SIG-M5 (cell line): ENCODE measurements around the gene LTO1.
A peak's percentile ranks its signal among the peaks of the same experiment; 100 is the strongest.

Source experiments
- DNase-seq: peaks from one replicate; lab custom pipeline; 2025; lab: John Stamatoyannopoulos, UW

Gene LTO1, protein sequence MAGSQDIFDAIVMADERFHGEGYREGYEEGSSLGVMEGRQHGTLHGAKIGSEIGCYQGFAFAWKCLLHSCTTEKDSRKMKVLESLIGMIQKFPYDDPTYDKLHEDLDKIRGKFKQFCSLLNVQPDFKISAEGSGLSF

GRCh38 chr11:69674886-69675714, at the start of gene LTO1:
Gene LTO1, minus strand, starts transcription at chr11:69675353. Its CDS starts 114 bp downstream, at chr11:69675239.
- peak; percentile 33 for DNase-seq

DNA sequence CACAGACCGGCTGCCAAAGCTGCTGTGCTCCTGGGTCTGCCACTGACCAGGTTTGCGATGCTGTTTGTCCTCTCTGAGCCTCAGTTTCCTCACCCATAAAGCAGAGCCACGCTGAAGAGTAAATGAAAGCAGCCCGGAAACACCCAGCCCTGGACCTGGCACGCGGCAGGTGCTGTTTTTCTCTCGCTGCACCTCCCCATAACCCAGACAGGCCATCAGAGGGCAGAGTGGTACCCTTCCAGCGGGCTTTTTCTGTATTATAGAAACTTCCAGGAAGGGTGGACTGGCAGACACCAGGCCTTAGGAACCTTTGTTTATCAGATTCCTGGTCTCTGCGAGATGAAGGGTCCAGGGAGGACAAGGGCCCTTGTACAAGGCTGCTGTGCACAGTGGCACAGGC, 46.6 kb upstream of the LTO1 start:
- DNase-seq = no peak

DNA sequence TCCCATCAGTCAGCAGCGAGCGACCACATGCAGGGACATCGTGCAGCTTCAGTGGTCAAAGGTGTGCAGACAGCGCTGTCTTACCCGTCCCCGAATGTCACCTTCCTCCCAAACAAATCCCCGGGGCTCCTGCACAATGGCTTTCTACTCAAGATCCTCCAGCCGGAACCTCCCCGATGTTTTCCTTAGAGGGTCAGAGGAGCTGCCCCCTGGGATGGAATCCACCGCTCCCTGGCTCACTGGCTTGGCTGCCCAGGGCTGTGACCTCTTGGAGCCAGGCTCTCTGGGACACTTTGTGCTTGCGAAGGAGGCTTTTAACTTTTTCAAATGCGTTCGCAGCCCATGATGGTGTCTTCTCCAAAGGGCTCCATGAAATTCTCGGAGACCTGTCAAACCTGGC, 46.0 kb upstream of the LTO1 start:
- no peak for DNase-seq

- DNase-seq = no peak
Measured at GRCh38 chr11:69718912-69719311, 43.8 kb upstream of the LTO1 start.

- no peak for DNase-seq
Measured at GRCh38 chr11:69718147-69718546, 43.0 kb upstream of the LTO1 start.

- DNase-seq = no peak
Measured at GRCh38 chr11:69716891-69717747, 42.0 kb upstream of the LTO1 start.

DNA sequence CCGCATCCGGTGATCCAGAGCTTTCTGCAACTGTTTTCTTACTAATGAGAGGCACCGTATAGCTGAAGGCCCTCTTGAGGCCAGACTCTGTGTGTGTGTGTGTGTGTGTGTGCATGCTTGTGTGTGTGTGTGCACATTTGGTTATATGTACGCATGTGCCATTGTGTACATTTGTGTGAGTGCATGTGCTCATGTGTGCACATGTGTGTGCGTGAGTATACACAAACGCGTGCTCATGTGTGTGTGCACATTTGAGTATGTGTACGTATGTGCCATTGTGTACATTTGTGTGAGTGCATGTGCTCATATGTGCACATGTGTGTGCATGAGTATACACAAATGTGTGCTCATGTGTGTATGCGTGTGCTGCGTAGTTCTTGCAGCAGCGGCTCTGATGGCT, 40.9 kb upstream of the LTO1 start:
- no peak for DNase-seq

GRCh38 chr11:69715446-69715845, 40.3 kb upstream of the LTO1 start:
- no peak for DNase-seq

DNA sequence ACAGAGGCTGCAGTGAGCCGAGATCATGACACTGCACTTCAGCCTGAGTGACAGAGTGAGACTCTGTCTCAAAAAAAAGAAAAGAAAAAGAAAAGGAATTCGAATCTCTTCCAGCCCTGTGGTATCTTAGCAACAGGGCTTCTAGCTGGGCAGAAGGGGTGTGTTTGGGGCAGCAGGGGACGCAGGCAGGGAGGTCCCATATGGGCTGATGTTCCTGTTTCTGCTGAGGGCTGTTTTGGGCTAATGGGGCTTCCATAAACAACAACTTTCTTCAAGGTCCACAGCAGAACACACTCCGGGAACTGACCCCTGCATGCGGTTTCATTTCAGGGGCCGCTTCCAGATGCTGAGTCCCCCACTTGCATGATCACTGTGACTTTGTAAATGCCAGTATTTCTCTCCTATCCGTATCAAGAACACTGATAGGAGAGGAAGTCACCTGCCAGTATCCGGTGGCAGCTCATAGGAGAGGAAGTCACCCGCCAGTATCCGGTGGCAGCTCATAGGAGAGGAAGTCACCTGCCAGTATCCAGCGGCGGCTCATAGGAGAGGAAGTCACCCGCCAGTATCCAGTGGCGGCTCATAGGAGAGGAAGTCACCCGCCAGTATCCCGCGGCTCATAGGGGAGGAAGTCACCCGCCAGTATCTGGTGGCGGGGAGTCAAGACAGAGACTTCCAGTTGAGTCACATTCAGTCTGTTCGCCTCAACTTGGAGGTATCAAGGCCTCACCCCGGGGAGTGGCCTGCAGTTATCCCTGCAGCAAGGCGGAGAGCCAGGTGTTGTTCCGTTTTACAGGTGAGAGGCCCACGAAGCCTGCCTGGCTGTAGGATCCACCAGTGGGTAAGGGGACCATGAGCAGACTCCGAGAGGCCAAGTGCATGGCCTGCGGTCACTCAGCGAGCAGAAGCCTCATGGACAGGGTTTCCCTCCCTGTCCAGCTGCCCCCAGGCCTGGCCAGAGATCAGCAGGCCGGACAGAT, 37.0 kb upstream of the LTO1 start:
- peak; percentile 17 for DNase-seq

DNA sequence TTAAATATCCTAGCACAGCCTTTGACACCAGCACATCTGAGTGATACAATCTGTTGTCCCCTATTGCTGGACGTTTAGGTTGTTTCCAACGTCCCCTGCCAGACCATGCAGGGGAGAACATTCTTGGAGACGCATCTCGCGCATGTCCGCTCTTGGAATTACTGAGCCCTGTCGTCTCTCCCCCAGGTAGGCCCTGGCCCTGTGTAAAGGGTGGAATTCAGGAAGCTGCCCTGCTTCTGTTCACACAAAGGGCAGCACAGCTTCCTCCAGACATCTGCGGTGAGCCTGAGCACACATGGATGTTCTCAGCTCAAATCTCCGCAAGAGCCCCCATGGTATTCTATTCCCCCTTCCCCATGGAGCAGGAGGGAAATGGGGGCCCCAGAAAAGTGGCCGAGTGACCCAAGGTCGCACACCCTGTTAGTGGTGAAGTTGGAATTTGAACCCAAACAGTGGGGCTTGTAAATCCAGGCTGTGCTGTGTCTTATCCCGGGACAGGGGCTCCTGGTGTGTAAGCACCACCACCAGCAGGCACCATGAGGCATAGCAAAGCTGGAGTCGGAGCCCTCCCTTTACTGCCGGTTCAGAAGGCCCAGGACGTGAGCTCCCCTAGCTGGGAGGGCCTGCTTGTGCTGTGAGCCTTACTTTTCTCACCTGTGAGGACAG, 33.7 kb upstream of the LTO1 start:
- DNase-seq = no peak

DNA sequence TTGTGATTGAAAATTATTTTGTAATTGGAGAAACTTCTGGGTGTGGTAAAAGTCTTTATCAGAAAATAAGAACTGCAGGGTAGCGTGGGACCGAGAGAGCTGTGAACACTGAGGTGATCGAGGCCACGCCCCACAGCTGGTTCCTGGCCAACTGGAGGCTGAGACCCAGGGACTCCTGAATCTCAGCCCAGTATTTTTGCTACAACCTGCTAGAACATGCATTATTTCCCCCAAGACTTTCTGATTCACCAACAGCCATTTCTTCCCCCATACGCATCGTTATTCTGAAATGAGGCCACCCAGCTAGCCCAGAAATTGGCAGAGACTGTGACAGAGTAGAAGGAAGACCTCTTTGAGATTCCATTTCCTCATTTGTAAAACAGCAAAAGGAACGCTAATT, 32.0 kb upstream of the LTO1 start:
- DNase-seq = no peak

GRCh38 chr11:69705901-69706787, 31.0 kb upstream of the LTO1 start:
- no peak for DNase-seq

GRCh38 chr11:69705351-69705811, 30.2 kb upstream of the LTO1 start:
- DNase-seq = no peak

DNA sequence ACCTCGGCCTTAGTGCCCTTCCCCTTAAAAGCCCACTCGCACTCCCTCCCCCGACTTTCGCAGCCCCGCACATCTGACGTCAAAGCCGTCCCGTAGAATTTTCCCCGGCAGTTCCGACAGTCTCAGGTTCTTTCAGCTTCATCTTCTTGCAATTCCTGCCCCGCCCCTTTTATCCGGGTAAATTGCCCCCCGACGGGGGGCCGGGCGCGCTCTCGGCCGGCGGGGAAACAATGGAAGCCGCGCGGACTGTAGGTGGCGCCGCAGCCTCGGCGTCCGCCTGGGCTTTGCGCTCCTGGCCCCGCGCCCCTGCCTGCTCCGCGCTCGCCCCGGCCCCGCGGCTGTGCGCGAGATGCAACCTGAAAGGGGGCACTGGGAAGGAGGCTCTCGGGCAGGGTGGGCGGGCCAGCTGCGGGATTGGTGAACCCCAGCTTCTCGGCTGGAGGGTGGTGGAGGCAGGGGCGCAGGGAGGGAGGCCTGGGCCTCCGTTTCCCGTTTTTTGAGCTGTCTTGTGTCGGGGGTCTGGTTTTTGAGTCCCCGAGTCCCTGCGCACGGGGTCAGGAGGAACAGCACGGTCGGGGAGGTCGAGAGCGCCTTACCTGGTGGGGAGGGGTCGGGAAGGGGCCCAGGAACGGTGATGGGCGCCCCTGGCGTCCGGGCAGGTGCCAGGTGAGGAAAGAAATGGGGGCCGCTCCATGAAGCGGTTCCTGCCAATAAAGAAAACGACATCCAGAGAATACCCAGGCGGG, 29.5 kb upstream of the LTO1 start:
- DNase-seq = no peak

DNA sequence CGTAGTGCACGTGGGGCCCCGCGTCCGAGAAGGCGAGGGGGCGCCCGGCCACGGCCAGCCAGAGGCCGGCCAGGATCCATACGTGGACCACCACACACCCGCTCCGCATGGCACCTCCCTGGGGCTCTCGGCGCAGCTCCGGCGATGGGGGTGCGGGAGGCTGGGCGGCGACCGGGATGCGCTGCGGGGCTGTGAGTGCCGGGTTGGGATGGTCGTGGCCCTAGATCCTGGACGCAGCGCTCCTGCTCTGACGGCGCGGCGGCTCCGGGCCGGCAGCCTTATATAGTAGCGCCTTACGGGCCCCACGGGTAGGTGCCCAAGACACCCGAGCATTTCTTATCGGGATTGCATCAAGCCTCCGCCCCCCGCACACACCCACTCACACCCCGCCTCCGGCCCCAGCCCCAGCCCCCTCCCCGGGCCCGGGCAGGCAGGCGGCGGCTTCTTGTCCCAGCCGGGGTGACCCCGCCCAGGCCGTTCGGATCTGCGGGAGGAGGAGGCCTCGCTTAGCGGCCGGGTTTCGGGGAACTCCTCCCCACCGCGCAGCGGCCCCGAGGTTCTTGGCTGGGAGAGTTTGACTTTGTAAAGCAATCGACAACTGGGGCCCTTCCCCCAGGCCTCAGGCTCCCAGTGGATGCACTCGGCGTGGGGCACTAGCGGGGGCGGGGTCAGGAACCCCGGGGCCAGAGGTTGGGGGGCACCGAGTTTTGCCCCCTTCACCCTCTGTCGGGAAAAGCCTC, 28.8 kb upstream of the LTO1 start, which contains the start of gene FGF19:
TSS of gene FGF19 (minus strand) at position 255 of the 740 bp plus-strand sequence. CDS start at position 109, 146 bp downstream.
- no peak for DNase-seq

DNA sequence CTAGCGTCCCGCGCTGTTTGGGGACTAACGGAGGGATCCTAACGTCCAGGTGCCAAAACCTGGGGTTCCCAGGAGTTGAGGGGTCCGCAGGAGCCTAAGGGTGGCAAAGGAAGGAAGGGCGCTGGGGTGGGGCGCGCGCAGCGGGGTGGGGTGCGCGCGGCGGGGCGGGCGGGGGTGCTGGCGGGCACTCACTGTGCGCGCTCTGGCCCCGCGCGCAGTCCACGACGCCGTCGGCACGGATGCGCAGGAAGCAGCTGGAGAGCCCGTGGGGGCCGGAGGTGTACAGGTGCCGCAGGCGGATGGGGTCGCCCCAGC, 28.3 kb upstream of the LTO1 start:
- no peak for DNase-seq

DNA sequence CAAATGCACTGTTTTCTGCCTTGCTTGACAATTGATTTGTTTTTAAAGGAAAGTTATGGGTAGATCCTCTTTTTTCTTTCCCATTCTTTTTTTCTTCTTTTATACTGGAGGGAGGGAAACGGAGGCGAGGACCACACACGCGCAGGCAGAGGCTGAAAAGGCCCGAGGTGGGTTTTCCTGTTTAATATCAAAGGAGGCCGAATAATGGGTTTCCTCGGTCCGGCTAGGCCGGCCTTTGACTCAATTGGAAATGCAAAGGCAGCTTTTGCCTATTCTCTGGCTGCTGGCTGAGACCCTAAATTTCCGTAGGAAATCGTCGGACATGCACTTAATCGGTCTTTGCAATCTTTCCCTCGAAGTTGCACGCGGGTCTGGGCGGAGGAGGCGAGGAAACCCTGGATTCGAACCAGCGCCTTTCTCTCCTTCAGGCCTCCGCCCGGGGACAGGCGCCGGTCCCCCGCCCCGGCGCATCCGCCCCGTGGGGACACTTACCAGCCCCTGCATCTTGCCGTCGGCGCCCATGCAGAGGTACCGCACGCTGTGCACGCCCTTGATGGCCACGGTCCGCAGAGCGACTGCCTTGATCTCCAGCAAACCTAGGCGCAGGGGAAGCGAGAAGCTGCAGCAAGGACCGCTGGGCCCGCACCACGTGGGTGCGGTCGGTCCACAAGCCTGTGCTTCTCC, 27.8 kb upstream of the LTO1 start:
- DNase-seq = no peak

GRCh38 chr11:69702239-69702691, 27.1 kb upstream of the LTO1 start:
- no peak for DNase-seq
